Thymus (tissue), 11 donors: ENCODE measurements around the gene TNFAIP2. TPM values are rescaled to one million over a fixed set of nuclear protein-coding genes. Genes with fewer than 3 reads are reported as not detected.

ENCODE experiments used
- DNase-seq, 9 donors: peaks; one replicate each; pipeline ENCODE4 v3.0.0-alpha.2; 2013; ENCODE audit warnings: low spot score in 9 of 9, low read depth in 6 of 9, missing footprints in 1 of 9
- H3K27ac ChIP-seq, 2 donors: one replicate each; pipeline ENCODE4 v1.5.1; 2013; ENCODE audit warnings: control low read depth in 1 of 2, low read depth in 1 of 2, low read length in 1 of 2, mild to moderate bottlenecking in 1 of 2, moderate library complexity in 1 of 2
- H3K27me3 ChIP-seq, 2 donors: one replicate each; pipeline ENCODE4 v1.5.1; 2013; ENCODE audit warnings: low read length in 1 of 2; ENCODE audit not compliant: control insufficient read depth in 2 of 2, insufficient read depth in 1 of 2
- H3K36me3 ChIP-seq, 2 donors: one replicate each; pipeline ENCODE4 v1.5.1; 2013; ENCODE audit warnings: low read length in 1 of 2, mild to moderate bottlenecking in 1 of 2, moderate library complexity in 1 of 2; ENCODE audit not compliant: control insufficient read depth in 2 of 2, insufficient read depth in 2 of 2
- H3K4me1 ChIP-seq, 2 donors: one replicate each; pipeline ENCODE4 v1.5.1; 2013; ENCODE audit warnings: low read length in 2 of 2; ENCODE audit not compliant: control insufficient read depth in 2 of 2, insufficient read depth in 2 of 2
- H3K4me3 ChIP-seq, 2 donors: one replicate each; pipeline ENCODE4 v1.5.1; 2013; ENCODE audit warnings: low read length in 2 of 2, control low read depth in 1 of 2, mild to moderate bottlenecking in 1 of 2
- H3K9me3 ChIP-seq, 2 donors: one replicate each; pipeline ENCODE4 v1.5.1; 2013; ENCODE audit warnings: low read length in 1 of 2, mild to moderate bottlenecking in 1 of 2; ENCODE audit not compliant: control insufficient read depth in 2 of 2, insufficient read depth in 1 of 2
- WGBS: extraction: QIAGEN DNeasy Blood & Tissue Kit; methylation state at CpG from one replicate; pipeline ENCODE4 v1.1.7; 2013; 5-methylcytosine and 5-hydroxymethylcytosine counted together
- polyA plus RNA-seq: library from polyadenylated mRNA; stranded (reverse); fragments of 200-250 nt; gene quantifications from one replicate; pipeline ENCODE4 v1.2.3, GENCODE V29; 2013
- total RNA-seq: library from RNA; stranded (reverse); fragments of 120-200 nt; gene quantifications from one replicate; pipeline ENCODE4 v1.2.4, GENCODE V29; 2013
- donor health status: healthy.

Gene TNFAIP2
- total and polyA plus RNA-seq, 2 donors, result 66.2 to 193 TPM

DNA sequence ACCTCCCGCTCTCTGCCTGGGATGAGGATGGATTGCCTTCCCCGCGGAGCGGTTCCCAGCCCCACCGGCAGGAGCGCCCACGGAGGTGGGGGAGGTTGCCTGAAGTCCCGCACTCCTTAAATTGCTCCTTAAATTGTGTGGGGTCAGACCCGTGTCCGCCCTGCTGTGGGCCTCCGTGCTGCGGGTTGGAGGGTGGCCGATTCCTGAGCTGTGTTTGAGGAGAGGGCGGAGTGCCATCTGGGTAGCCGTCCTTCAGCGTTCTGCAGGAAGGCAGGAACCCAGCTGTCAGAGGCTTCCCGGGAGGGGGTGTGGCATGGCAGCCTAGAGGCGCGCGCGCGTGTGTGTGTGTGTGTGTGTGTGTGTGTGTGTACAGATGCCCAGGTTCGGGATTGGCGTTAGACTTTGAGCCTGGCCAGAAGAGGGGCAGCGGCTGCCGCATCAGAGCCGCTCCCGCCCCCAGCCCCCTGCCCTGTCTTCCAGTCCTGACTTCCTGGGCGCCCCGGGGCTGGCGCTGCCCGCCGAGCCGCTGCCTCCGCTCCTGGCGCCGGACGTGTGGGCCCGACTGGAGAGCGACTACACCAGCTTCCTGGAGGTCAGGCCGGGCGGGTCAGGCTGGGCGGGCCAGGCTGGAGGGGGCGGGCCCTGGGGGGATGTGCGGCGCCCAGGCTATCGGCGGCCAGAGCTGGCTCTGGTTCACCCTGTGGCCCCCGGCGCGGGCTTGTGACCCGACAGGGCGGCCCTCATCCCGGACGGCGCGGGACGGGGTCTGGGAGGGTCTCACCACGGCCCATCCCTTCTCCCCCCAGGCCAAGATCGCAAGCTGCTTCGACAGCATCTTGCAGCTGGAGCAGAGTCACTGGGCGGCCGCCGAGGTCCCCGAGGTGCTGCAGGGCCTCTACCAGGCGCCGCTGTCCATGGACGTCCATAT lies 19.5 kb upstream of the TNFAIP2 start:
- no peak overlapping the region for H3K27ac ChIP-seq
- no peak for DNase-seq
- H3K4me1 ChIP-seq, result peaks cover 12 to 38% of the 10 kb centered on the region in 2 donors
- no peaks in the 10 kb centered on the region for H3K36me3 ChIP-seq
- peaks cover 42 to 74% of the 10 kb centered on the region in 2 donors for H3K27me3 ChIP-seq
- H3K9me3 ChIP-seq, result peaks cover 0 to 13% of the 10 kb centered on the region in 2 donors
- no peak overlapping the region for H3K4me3 ChIP-seq
- 15% methylated on average over 68 of the region's 68 CpGs for WGBS

DNA sequence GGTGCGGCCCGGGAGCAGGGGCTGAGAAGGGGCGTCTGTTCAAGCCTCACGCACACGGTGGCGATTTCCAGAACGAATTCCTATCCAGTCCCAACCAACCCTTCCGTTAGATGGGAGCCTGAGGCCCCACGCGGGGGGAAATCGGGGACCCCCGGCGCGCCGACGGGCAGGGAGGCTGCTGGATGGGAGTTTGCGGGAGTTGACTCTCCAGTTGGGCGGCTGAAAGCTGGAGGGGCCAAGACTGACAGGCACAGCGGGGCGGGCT lies 18.9 kb upstream of the TNFAIP2 start:
- no peak for DNase-seq
- peaks cover 12 to 39% of the 10 kb centered on the region in 2 donors for H3K4me1 ChIP-seq
- WGBS, result 14% methylated on average over 20 of the region's 20 CpGs
- no peak overlapping the region for H3K4me3 ChIP-seq
- no peaks in the 10 kb centered on the region for H3K36me3 ChIP-seq
- H3K27ac ChIP-seq, result no peak overlapping the region
- peaks cover 0 to 13% of the 10 kb centered on the region in 2 donors for H3K9me3 ChIP-seq
- peaks cover 42 to 72% of the 10 kb centered on the region in 2 donors for H3K27me3 ChIP-seq

DNA sequence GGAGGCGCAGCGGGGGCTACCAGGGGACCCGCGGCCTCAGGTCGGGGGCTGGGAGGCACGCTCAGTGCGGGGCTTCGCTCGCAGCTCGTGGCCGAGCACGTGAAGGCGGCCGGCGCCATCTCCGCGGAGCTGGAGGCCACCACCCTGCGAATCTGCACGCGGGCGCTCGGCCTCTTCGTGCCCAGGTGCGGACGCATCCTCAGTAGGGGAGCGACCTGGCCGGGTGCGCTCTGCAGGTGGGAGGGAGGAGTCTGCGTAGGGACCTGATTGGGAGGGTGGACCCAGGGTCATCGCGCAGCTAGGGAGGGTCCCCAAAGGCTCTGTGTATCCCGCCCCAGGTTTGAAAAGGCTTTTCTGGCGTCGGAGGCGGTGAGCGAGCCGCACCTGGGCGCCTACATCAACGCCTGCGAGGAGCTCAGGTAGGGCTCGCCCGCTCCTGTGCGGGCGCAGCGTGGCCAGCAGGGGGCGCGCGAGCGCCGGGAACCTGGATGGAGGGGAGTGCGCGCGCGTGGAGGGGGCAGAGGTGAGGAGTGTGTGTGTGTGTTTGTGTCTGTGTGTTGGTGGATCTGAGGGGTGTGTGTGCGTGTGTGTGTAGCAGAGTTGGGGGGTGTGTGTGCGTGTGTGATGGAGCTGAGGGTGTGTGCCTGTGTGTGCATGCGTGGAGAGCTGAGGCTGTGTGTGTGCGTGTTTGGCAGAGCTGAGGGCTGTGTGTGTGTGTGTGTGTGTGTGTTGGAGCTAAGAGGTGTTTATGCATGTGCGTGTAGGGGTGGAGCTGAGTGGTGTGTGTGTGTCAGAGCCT lies 18.4 kb upstream of the TNFAIP2 start:
- Histone ChIP-seq H3K4me1 (peaks cover 12 to 42% of the 10 kb centered on the region in 2 donors), H3K27ac (no peak overlapping the region), H3K36me3 (no peaks in the 10 kb centered on the region), H3K27me3 (peaks cover 42 to 70% of the 10 kb centered on the region in 2 donors), H3K4me3 (no peak overlapping the region), H3K9me3 (peaks cover 0 to 13% of the 10 kb centered on the region in 2 donors)
- WGBS, result 9% methylated on average over 59 of the region's 59 CpGs
- peak in 5 of 9 donors; percentile 49 to 71 (median 61) for DNase-seq

DNA sequence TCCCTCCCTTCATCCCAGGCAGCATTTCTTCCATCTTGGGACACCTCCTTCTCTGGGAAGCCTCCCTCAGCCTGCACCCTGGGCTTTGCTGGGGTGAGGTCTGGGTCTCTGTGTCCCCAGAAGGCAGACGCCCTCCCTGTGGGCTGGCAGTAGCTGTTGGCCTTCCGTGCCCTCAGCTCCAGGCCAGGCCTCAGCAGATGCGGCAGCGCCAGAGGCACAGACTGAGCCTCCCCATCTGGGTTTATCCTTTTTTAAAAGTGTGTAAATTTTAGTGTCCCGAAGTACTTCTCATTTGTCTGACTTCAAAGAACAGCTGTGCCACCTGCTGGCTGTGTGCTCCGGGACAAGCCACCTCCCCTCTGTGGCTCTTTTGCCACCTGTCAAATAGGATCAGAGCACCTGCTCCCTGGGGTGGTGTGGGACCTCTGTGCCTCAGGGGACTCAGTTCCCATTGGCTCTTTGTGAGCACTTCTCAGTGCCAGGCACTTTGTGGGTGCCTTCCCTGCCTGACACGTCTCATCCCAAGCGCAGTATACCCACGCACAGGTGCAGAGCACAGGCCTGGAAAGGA lies 17.6 kb upstream of the TNFAIP2 start:
- Histone ChIP-seq H3K27me3 (peaks cover 40 to 62% of the 10 kb centered on the region in 2 donors), H3K9me3 (peaks cover 0 to 13% of the 10 kb centered on the region in 2 donors), H3K4me1 (peaks cover 18 to 50% of the 10 kb centered on the region in 2 donors), H3K36me3 (no peaks in the 10 kb centered on the region), H3K4me3 (no peak overlapping the region), H3K27ac (peak overlapping the region; percentile 8 to 17)
- 8% methylated on average over 9 of the region's 9 CpGs for WGBS
- peak in 5 of 9 donors; percentile 36 to 80 (median 53) for DNase-seq

DNA sequence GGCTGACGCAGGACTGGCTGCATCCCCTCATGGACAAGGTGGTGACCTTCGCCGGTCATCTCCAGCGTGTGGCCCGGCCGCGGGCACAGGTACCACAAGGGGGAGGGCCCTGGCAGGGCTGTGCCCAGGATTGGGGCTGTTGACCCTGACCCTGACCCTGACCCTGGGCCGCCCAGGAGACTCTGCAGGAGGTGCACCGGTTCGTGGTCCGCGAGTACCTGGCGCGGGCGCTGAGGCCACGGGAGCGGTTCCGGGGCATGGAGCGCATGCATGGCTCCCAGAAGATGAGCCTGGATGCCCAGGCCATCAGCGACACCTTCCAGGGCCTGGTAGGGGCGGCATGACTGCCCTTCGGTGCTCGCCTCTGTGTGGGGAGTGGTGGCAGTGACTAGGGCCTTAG lies 15.8 kb upstream of the TNFAIP2 start:
- no peak for DNase-seq
- Histone ChIP-seq H3K4me1 (peaks cover 35 to 68% of the 10 kb centered on the region in 2 donors), H3K27ac (no peak overlapping the region), H3K36me3 (no peaks in the 10 kb centered on the region), H3K9me3 (peaks cover 0 to 13% of the 10 kb centered on the region in 2 donors), H3K4me3 (no peak overlapping the region), H3K27me3 (peaks cover 24 to 44% of the 10 kb centered on the region in 2 donors)
- WGBS, result 98% methylated on average over 23 of the region's 23 CpGs

DNA sequence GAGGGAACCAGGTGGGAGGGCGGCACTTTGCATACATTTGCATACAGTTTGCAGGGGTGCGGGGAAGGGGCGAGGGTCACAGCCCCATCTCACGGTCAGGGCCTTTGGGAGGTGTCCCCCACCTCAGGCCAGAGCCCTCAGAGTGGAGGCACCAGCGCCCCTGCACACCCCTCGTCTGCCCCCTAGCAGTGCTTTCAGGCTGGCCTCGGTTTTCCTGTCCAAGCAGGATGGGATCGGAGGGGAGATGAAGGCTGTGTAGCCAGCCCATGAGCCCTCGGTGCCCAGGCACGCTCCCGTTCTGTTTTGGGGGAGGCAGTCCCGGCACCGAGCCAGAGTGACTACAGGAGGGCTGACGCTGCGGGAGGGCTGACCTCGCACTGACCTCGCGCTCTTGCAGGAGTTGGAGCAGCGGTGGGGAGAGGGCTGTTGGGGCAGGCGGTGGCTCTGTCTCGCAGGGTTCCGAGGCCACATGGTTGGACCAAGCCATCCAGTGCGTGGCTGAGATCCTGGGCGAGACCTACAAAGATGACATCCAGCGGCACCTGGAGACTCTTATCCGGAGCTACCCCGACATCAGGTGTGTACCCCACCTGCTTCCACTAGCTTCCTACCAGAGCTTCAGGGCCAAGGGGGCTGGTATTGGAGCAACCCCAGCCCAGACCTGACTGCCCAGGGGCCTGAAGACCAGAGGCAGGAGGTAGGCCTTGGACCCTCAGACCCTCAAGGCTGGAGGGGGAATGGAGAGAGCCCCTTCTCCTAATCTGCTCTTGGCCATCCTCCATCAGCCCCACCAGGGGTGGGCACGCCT lies 15.1 kb upstream of the TNFAIP2 start:
- H3K27me3 ChIP-seq, result peaks cover 17 to 37% of the 10 kb centered on the region in 2 donors
- no peak for DNase-seq
- H3K36me3 ChIP-seq, result no peaks in the 10 kb centered on the region
- 93% methylated on average over 28 of the region's 28 CpGs for WGBS
- peaks cover 41 to 72% of the 10 kb centered on the region in 2 donors for H3K4me1 ChIP-seq
- H3K9me3 ChIP-seq, result peaks cover 0 to 13% of the 10 kb centered on the region in 2 donors
- H3K4me3 ChIP-seq, result no peak overlapping the region
- H3K27ac ChIP-seq, result peak overlapping the region; percentile 27 to 73

DNA sequence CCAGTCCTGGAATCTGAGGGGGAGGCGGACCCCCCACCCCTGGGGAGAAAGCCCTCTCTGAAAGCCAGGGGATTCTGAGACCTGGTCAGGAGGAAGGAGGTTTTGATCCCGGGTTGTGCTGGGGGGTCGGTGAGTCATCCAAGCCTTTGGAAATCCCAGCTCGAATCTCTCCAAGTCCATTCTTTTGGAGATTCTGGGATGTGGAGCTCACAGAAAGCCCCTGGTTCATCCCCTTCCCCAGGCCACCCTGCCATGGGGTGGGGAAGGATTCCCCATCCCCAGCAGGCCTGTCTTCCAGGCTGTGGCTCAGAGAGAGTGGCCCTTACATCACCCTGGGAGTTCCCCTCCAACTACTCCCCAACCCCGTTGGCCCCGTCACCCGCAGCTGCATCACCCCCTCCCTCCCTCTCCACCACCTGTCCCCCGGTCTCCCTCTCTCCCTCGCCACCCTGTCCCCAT lies 14.5 kb upstream of the TNFAIP2 start:
- H3K9me3 ChIP-seq, result peaks cover 0 to 13% of the 10 kb centered on the region in 2 donors
- H3K27ac ChIP-seq, result peak overlapping the region; percentile 25 to 73
- H3K36me3 ChIP-seq, result no peaks in the 10 kb centered on the region
- DNase-seq, result no peak
- peaks cover 11 to 31% of the 10 kb centered on the region in 2 donors for H3K27me3 ChIP-seq
- 42% methylated on average over 9 of the region's 9 CpGs for WGBS
- H3K4me3 ChIP-seq, result no peak overlapping the region
- H3K4me1 ChIP-seq, result peaks cover 44 to 73% of the 10 kb centered on the region in 2 donors
